Fibroblast of villous mesenchyme (primary cell): ENCODE results near the gene CLEC11A. TPM values are rescaled to one million over a fixed set of nuclear protein-coding genes. Genes with fewer than 3 reads are reported as not detected.

Experiments
- DNase-seq: peaks from one replicate; pipeline ENCODE4 v3.0.0-alpha.2; 2010; ENCODE audit warnings: low read depth
- H3K4me3 ChIP-seq: 2 replicates; pipeline ENCODE4 v1.5.1; 2011; ENCODE audit warnings: low read depth, mild to moderate bottlenecking, low read length
- total RNA-seq: library from RNA; depleted of rRNA; stranded (reverse); fragments of >200 nt; gene quantifications from 2 replicates; pipeline ENCODE4 v1.2.3, GENCODE V29; 2012
- TF ChIP-seq, protein P1 (sequence below): IDR thresholded peaks from 2 replicates; pipeline ENCODE4 v1.5.1; 2012; ENCODE audit warnings: low read depth, mild to moderate bottlenecking, low read length; ENCODE audit not compliant: insufficient read depth

CLEC11A gene
- total RNA-seq, 1 donor = 18.6 TPM

DNA sequence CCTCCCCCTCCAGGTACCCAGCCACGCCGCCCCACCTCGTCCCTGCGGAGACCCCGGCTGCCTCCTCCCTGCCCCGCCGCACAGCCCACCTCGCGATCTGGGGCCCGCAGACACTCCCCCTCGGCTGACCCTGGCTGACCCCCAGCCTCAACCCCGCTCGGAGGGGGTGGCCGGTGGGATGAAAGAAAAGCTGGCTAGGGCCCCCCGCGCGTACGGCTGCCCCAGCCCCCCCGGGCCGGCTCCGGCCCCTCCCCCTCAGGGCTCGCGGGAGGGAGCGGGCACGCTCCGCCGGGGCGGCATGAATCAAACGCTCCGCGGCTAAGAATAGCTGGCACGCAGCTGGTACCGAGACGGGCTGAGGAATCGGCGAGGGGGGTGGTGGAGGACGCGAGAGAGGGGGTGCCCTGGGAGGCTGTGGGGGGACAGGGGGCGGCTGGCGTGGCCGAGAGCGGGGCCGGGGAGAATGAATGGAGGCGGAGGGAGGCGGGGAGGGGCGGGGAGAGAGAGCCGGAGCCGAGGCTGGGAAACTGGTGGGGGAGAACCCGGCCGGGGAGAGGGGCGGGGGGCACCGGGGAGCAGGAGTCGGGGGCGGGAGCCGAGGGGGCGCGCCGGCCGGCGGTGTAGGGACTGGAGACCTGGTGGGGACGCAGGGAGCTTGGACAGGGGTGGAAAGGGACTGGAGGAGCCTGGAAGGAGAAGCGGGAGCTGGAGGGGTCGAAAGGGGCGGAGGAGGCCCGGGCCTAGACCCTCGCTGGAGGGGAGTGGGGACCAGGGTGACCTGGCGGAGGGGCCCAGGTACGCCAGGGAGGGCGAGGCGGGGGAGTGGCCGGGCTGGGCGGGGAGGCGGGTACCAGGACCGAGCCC lies 4.7 kb upstream of the CLEC11A start:
- H3K4me3 ChIP-seq = peak overlapping the region; percentile 43
- TF ChIP-seq, protein P1, sequence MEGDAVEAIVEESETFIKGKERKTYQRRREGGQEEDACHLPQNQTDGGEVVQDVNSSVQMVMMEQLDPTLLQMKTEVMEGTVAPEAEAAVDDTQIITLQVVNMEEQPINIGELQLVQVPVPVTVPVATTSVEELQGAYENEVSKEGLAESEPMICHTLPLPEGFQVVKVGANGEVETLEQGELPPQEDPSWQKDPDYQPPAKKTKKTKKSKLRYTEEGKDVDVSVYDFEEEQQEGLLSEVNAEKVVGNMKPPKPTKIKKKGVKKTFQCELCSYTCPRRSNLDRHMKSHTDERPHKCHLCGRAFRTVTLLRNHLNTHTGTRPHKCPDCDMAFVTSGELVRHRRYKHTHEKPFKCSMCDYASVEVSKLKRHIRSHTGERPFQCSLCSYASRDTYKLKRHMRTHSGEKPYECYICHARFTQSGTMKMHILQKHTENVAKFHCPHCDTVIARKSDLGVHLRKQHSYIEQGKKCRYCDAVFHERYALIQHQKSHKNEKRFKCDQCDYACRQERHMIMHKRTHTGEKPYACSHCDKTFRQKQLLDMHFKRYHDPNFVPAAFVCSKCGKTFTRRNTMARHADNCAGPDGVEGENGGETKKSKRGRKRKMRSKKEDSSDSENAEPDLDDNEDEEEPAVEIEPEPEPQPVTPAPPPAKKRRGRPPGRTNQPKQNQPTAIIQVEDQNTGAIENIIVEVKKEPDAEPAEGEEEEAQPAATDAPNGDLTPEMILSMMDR = no peak
- no peak for DNase-seq

DNA sequence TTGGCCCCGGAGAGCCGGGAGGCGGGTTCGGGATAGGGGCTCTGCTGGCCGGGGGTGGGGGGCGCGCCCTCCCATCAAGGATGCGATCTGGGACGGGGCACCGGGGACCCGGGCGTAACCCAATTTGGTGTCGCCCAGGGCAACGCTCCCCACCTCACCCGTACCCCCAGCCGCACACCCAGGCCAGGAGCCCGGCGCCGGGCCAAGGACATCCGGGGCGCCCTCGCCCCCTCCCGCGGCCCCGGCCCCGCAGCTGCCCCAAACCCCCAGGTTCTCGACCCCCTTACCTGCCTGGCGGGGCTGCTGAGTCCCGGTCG lies 4.1 kb upstream of the CLEC11A start:
- TF ChIP-seq, protein P1 = no peak
- H3K4me3 ChIP-seq = peak overlapping the region; percentile 43
- no peak for DNase-seq

DNA sequence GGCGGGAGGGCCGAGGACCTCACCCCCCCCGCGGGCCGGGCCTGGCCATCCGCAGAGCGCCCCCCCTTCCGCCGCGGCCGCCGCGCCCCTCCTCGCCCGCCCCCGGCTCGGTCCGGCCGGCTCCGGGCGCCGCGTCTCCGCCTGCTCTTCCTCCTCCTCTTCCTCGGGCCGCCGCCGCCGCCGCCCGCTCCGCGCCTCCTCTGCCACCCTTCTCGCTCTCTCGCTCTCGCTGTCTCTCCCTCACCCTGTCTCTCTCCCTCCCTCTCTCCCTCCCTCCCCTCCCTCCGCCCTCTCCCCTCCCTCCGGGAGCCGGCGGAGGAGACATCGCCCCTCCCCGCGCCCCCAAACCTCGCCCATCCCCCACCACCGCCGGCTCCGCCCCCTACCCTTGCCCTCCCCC lies 3.6 kb upstream of the CLEC11A start, which contains the start of gene SHANK1:
Gene SHANK1 (minus strand): TSS at position 237 of the 400 bp plus-strand sequence. CDS start 2,883 bp downstream, outside the sequence.
- no peak for DNase-seq
- peak within 1 kb of the TSS; percentile 43 for H3K4me3 ChIP-seq
- TF ChIP-seq, protein P1 = no peak

DNA sequence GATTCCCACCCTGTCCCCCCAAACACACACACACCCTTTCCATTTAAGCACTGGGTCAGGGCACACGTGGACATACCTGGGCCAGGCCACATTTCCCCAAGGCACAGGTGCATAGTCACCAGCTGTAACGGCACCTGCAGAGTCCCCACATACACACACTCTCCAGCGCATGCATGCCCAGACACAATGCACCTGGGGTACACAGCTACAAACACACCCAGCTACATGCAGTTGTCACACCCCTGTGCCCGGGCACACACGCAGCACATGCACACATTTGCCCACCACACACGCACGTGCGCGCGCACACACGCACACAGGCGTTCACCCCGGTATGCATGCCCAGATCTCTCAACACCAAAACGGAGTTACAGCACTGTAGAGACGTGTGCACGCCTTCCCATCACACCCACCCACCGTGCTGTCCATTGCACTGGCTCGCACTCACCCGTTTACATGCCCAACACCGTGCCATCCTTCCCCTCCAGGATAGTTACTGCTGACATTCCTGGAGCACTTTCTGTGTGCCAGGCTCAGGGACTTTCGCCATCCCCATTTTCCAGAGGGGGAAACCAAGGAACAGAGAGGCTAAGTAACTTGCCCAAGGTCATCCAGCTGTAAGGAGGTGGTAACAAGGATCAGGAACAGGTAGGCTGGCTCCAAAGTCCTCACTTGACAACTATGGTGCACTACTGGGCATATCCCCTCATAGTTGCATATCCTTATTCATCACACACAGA lies 2.8 kb upstream of the CLEC11A start:
- no peak for DNase-seq
- H3K4me3 ChIP-seq = no peak overlapping the region
- TF ChIP-seq, protein P1 = no peak

DNA sequence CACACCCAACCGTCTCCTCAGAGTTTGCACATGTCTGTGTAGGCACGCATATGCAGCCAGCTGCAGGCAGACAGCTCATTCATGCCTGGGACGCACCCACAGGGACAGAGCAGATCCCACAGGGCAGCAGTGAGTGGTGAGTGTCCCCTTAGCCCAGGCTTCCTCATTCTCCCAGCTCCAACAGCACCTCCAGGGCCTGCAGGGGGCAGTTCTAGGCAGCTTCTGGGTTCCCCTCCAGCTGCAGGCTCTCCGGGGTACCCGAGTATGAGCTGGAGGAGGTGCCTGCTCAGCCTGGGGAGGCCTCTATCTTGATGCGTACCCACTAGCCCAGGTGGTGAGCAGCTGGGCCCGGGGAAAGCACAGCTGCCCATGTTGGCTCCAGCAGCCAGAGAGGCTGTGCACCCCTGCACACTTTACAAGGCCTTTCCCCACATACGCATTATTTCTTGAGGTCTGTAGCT lies 2.2 kb upstream of the CLEC11A start:
- TF ChIP-seq, protein P1 = no peak
- H3K4me3 ChIP-seq = no peak overlapping the region

DNA sequence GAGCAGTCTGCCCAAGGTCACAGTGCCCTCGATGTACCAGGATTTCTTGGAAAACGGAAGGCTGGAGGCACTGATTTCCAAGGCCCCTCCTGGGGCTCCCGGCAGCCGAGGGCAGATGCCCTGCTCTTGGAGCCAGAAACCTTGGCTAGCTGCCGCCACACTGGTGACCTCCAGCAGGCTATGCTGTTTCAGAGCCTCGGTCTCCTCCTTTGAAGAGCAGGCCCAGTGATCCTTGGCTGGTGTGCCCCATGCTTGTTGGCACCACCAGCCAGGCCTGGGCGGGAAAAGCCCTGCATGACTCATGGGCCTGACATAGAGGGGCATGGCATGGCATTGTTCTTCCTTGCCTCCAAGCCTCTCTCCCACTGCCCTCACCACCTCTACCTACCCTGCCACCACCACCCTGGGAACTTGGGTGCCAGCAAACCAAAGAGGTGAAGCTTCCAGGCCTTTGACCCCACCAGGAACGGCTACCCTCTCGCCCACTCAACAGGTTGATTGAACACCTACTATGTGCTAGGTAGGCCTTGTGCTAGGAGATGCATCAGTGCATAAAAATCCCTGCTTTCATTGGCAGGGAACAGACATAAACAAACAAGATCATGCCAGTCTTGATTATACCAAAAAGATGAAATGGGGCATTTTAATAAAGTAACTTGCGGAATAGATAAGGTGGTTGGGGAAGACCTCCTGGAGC lies 1.6 kb upstream of the CLEC11A start:
- TF ChIP-seq, protein P1 = no peak
- H3K4me3 ChIP-seq = no peak overlapping the region
- DNase-seq = no peak

More for the DNA sequence above, 2.2 kb upstream of the CLEC11A start:
- peak; percentile 11 for DNase-seq
